Measurements from ENCODE around the gene KCNN1.

DNA sequence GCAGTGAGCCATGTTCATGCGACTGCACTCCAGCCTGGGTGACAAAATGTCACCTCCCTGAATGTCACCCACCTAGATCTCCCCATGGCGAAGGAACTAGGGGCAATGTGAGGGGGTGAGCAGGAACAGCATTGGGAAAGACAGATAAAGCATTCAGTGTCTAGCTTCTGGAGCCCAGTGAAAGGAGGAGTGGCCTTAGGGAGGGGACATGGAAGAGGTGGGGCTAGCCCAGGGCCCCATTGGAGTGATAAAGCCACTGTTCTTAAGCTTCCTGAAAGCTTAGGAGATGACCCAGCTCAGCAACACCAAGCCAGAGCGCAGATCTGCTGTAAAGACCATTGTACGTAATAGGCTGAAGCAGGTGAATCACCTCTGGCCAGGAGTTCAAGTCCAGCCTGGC, 13.0 kb upstream of the KCNN1 start:
- no peak for TF ChIP-seq POLR2A (IDR thresholded peaks at IDR 0.05)
- TF ChIP-seq, protein P1, sequence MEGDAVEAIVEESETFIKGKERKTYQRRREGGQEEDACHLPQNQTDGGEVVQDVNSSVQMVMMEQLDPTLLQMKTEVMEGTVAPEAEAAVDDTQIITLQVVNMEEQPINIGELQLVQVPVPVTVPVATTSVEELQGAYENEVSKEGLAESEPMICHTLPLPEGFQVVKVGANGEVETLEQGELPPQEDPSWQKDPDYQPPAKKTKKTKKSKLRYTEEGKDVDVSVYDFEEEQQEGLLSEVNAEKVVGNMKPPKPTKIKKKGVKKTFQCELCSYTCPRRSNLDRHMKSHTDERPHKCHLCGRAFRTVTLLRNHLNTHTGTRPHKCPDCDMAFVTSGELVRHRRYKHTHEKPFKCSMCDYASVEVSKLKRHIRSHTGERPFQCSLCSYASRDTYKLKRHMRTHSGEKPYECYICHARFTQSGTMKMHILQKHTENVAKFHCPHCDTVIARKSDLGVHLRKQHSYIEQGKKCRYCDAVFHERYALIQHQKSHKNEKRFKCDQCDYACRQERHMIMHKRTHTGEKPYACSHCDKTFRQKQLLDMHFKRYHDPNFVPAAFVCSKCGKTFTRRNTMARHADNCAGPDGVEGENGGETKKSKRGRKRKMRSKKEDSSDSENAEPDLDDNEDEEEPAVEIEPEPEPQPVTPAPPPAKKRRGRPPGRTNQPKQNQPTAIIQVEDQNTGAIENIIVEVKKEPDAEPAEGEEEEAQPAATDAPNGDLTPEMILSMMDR (IDR thresholded peaks at IDR 0.05 in 4 of 5, conservative IDR thresholded peaks at IDR 0.05 in 1 of 5) = no peak
